Ureter (tissue), 1 donor: ENCODE results near the gene KLHL12. TPM values are rescaled to one million over a fixed set of nuclear protein-coding genes. Genes with fewer than 3 reads are reported as not detected.

Experiments
- DNase-seq: peaks from one replicate; pipeline ENCODE4 v3.0.0-alpha.2; 2020; ENCODE audit warnings: low spot score
- total RNA-seq: library from RNA; stranded (reverse); gene quantifications from one replicate; pipeline ENCODE4 v1.2.4, GENCODE V29; 2023
- donor health status: DM: yes; HTN: yes; CAD: no.

The KLHL12 gene
- total RNA-seq, 1 donor from 2014 or later: 35.4 TPM

- no peak for DNase-seq
These were observed 38.9 kb downstream of the KLHL12 start for GRCh38 chr1:202888221-202888530.

GRCh38 chr1:202880961-202881460 is 46.0 kb downstream of the KLHL12 start:
- DNase-seq: no peak

GRCh38 chr1:202880062-202880461 is 47.0 kb downstream of the KLHL12 start:
- DNase-seq: no peak

- no peak for DNase-seq
These were observed 47.9 kb downstream of the KLHL12 start for GRCh38 chr1:202879128-202879527.

- DNase-seq: no peak
These were observed 54.0 kb downstream of the KLHL12 start for GRCh38 chr1:202873026-202873425.

GRCh38 chr1:202871367-202871766 is 55.7 kb downstream of the KLHL12 start:
- no peak for DNase-seq

GRCh38 chr1:202862679-202863560 is 64.1 kb downstream of the KLHL12 start:
- DNase-seq: no peak

GRCh38 chr1:202861420-202862132 is 65.5 kb downstream of the KLHL12 start:
- DNase-seq: peak; percentile 91

GRCh38 chr1:202860744-202861419 is 66.2 kb downstream of the KLHL12 start:
- DNase-seq: peak; percentile 67

- DNase-seq: no peak
These were observed 68.1 kb downstream of the KLHL12 start for GRCh38 chr1:202858789-202859414.

- DNase-seq: no peak
These were observed 68.7 kb downstream of the KLHL12 start for GRCh38 chr1:202858331-202858730.

GRCh38 chr1:202857136-202857610 is 69.9 kb downstream of the KLHL12 start:
- DNase-seq: no peak

- DNase-seq: no peak
These were observed 71.0 kb downstream of the KLHL12 start for GRCh38 chr1:202856014-202856413.

- no peak for DNase-seq
These were observed 72.2 kb downstream of the KLHL12 start for GRCh38 chr1:202854787-202855186.

GRCh38 chr1:202852163-202852904 is 74.7 kb downstream of the KLHL12 start:
- DNase-seq: peak; percentile 55

- no peak for DNase-seq
These were observed 76.3 kb downstream of the KLHL12 start for GRCh38 chr1:202850593-202851362.

- DNase-seq: no peak
These were observed 78.9 kb downstream of the KLHL12 start for GRCh38 chr1:202848191-202848542.

- no peak for DNase-seq
These were observed 82.1 kb downstream of the KLHL12 start for GRCh38 chr1:202844935-202845334.

- DNase-seq: no peak
These were observed 82.8 kb downstream of the KLHL12 start for GRCh38 chr1:202844259-202844658.

GRCh38 chr1:202843081-202843480 is 84.0 kb downstream of the KLHL12 start:
- DNase-seq: no peak
